Activated B cell treated with CpG ODN at 0.5 μM for 24 hours (primary cell): ENCODE data around the gene PRUNE2. TPM values are rescaled to one million over a fixed set of nuclear protein-coding genes. Genes with fewer than 3 reads are reported as not detected.

Source experiments
- ATAC-seq: fragments of 200-7000 bp; cut with Tn5 transposase; one replicate; pipeline ENCODE4 v1.10.0; 2021; ENCODE audit warnings: low read depth, mild to moderate bottlenecking, moderate library complexity
- CTCF ChIA-PET: fragments of 350-600 bp; sonication (Branson Sonifier 250); formaldehyde crosslinking; loops from one replicate; lab custom pipeline; 2021; ENCODE audit warnings: antibody characterized with exemption; lab: Charles Lee
- POLR2A ChIA-PET: fragments of 350-600 bp; sonication (Branson Sonifier 250); formaldehyde crosslinking; loops from one replicate; lab custom pipeline; 2021; ENCODE audit warnings: antibody characterized with exemption; lab: Charles Lee
- DNase-seq: peaks from one replicate; pipeline ENCODE4 v3.0.0; 2022
- H3K27ac Mint-ChIP-seq: one replicate; pipeline ENCODE4 v1.8.0; 2020; ENCODE audit warnings: mixed read lengths
- H3K27me3 Mint-ChIP-seq: one replicate; pipeline ENCODE4 v1.8.0; 2021; ENCODE audit warnings: mixed read lengths
- H3K36me3 Mint-ChIP-seq: one replicate; pipeline ENCODE4 v1.8.0; 2021; ENCODE audit warnings: low read depth, mixed read lengths
- H3K4me1 Mint-ChIP-seq: one replicate; pipeline ENCODE4 v1.8.0; 2021; ENCODE audit warnings: mixed read lengths
- H3K4me3 Mint-ChIP-seq: one replicate; pipeline ENCODE4 v1.8.0; 2020; ENCODE audit warnings: mild to moderate bottlenecking, mixed read lengths
- H3K9me3 Mint-ChIP-seq: one replicate; pipeline ENCODE4 v1.8.0; 2020; ENCODE audit warnings: mixed read lengths
- intact Hi-C: fragments of 100-400 bp; cut with micrococcal nuclease; formaldehyde crosslinking; loops from one replicate; pipeline ENCODE4 v1.15.1; 2024
- total RNA-seq: library from RNA; stranded (reverse); gene quantifications from 2 replicates; pipeline ENCODE4 v1.2.3, GENCODE V29; 2022
- TF ChIP-seq, protein P1 (sequence below): fragments of 200-600 bp; IDR thresholded peaks from one replicate; pipeline ENCODE4 v1.8.0; 2022; ENCODE audit warnings: antibody characterized with exemption, mild to moderate bottlenecking

The PRUNE2 gene
- total RNA-seq, 1 donor from 2014 or later, result not detected

DNA sequence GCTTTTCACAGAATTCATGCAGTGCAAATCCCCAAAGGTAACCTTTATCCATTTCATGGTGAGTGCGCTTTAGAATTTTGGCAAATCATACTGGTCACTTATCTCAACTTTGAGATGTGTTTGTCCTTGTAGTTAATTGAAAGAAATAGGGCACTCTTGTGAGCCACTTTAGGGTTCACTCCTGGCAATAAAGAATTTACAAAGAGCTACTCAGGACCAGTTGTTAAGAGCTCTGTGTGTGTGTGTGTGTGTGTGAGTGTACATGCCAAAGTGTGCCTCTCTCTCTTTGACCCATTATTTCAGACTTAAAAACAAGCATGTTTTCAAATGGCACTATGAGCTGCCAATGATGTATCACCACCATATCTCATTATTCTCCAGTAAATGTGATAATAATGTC is 120.4 kb downstream of the PRUNE2 start:
- H3K27ac Mint-ChIP-seq, result no peak overlapping the region
- intact Hi-C loops, result no loop called here
- no peaks in the 10 kb centered on the region for H3K36me3 Mint-ChIP-seq
- ATAC-seq, result no peak
- H3K9me3 Mint-ChIP-seq, result no peaks in the 10 kb centered on the region
- TF ChIP-seq, protein P1, sequence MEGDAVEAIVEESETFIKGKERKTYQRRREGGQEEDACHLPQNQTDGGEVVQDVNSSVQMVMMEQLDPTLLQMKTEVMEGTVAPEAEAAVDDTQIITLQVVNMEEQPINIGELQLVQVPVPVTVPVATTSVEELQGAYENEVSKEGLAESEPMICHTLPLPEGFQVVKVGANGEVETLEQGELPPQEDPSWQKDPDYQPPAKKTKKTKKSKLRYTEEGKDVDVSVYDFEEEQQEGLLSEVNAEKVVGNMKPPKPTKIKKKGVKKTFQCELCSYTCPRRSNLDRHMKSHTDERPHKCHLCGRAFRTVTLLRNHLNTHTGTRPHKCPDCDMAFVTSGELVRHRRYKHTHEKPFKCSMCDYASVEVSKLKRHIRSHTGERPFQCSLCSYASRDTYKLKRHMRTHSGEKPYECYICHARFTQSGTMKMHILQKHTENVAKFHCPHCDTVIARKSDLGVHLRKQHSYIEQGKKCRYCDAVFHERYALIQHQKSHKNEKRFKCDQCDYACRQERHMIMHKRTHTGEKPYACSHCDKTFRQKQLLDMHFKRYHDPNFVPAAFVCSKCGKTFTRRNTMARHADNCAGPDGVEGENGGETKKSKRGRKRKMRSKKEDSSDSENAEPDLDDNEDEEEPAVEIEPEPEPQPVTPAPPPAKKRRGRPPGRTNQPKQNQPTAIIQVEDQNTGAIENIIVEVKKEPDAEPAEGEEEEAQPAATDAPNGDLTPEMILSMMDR, result no peak
- ChIA-PET CTCF (no interaction called here), POLR2A (no interaction called here)
- no peaks in the 10 kb centered on the region for H3K4me1 Mint-ChIP-seq
- H3K27me3 Mint-ChIP-seq, result peaks cover 15% of the 10 kb centered on the region
- no peak for DNase-seq
- H3K4me3 Mint-ChIP-seq, result no peak overlapping the region

DNA sequence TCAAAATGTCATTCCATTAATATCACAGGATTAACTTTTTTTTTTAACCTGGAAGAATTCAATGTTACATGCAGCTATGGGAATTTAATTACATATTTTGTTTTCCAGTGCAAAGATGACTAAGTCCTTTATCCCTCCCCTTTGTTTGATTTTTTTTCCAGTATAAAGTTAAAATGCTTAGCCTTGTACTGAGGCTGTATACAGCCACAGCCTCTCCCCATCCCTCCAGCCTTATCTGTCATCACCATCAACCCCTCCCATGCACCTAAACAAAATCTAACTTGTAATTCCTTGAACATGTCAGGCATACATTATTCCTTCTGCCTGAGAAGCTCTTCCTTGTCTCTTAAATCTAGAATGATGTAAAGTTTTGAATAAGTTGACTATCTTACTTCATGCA is 121.0 kb downstream of the PRUNE2 start:
- intact Hi-C loops, result no loop called here
- ATAC-seq (no peak), DNase-seq (no peak)
- Mint-ChIP-seq H3K4me1 (no peaks in the 10 kb centered on the region), H3K36me3 (no peaks in the 10 kb centered on the region), H3K9me3 (no peaks in the 10 kb centered on the region), H3K4me3 (no peak overlapping the region), H3K27ac (no peak overlapping the region), H3K27me3 (peaks cover 12% of the 10 kb centered on the region)
- ChIA-PET CTCF (no interaction called here), POLR2A (no interaction called here)
- TF ChIP-seq, protein P1, result no peak

DNA sequence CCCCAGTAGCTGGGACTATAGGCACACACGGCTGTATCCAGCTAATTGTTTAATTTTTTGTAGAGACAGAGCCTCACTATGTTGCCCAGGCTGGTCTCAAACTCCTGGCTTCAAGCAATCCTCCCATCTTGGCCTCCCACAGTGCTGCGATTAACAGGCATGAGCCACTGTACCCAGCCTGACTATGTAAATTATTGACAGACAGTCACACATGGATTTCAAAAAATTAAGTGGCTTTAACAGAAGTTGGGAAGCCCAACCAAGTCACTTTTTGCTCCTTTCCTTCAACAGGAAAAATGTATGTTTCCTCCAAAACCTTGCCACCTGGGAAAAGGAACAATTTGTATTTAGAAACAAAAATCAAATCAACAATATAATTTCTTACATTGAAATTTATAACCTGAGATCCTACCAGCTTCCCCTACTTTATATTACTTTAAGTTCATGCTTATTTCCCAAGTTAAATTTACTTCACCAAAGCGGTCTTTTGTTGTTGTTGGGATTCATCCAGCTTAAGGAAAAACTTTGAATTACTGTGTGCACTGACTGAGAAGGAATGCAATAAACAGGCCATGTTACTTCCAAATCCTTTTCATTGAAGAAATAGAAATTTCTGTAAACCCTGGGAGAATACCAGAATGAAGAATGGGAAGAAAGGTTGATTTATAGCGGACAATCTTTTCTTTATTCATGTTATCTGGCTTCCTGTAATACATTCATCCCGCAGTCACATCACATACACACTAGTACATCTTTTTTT is 133.0 kb downstream of the PRUNE2 start:
- CTCF ChIA-PET, result no interaction called here
- Mint-ChIP-seq H3K4me1 (no peaks in the 10 kb centered on the region), H3K27me3 (peaks cover 4% of the 10 kb centered on the region), H3K9me3 (no peaks in the 10 kb centered on the region), H3K27ac (no peak overlapping the region), H3K36me3 (no peaks in the 10 kb centered on the region), H3K4me3 (no peak overlapping the region)
- POLR2A ChIA-PET, result no interaction called here
- ATAC-seq, result no peak
- TF ChIP-seq, protein P1, result no peak
- intact Hi-C loops, result no loop called here
- no peak for DNase-seq

DNA sequence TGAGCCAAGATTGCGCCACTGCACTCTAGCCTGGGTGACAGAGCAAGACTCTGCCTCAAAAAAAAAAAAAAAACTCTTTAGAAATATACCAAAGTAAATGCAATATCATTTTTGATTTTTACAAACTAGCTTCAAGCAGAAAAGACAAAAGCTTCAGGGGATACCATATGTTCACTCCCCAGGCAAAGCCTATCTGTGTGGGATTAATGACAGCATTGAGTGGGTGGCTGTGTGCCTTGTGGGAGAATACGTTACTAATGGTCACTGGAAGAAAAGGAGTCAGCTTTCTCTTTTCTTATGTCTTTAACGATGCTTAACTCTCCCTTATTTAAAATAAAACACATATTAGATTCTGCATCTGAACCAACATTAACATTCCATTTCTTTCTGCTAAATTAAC is 139.8 kb downstream of the PRUNE2 start:
- DNase-seq, result no peak
- TF ChIP-seq, protein P1, result no peak
- Mint-ChIP-seq H3K27me3 (peaks cover 9% of the 10 kb centered on the region), H3K9me3 (no peaks in the 10 kb centered on the region), H3K4me3 (no peak overlapping the region), H3K4me1 (peaks cover 4% of the 10 kb centered on the region), H3K27ac (no peak overlapping the region), H3K36me3 (no peaks in the 10 kb centered on the region)
- intact Hi-C loops, result no loop called here
- CTCF ChIA-PET, result no interaction called here
- no peak for ATAC-seq
- POLR2A ChIA-PET, result no interaction called here

DNA sequence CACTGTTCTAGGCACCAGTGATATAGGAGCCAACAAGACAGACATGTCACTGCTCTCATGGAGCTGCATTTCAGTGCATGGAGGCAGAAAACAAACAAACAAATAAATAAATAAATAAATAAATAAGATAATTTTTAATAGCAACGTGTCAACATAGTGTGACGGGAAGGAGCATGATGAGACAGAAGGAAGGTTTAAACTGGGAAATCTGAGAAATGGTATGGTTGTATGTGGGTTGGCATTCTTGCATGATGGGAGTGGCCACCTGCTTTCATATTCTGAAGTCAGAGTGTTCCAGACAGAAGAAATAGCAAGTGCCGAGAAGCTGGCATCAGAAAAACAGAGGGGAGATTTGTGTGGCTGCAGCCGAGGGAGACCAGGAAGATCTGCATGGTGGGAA is 141.8 kb downstream of the PRUNE2 start, which contains the start of gene PCA3:
Gene PCA3, plus strand, starts transcription at position 301 of the 400 bp plus-strand sequence.
- TF ChIP-seq, protein P1, result no peak
- intact Hi-C loops, result no loop called here
- ATAC-seq, result no peak
- no peak within 1 kb of the TSS for H3K27ac Mint-ChIP-seq
- H3K27me3 Mint-ChIP-seq, result peaks cover 6% of the 10 kb centered on the region
- H3K36me3 Mint-ChIP-seq, result no peaks in the 10 kb centered on the region
- no peaks in the 10 kb centered on the region for H3K9me3 Mint-ChIP-seq
- ChIA-PET POLR2A (no interaction called here), CTCF (no interaction called here)
- peaks cover 21% of the 10 kb centered on the region for H3K4me1 Mint-ChIP-seq
- no peak within 1 kb of the TSS for H3K4me3 Mint-ChIP-seq
- no peak for DNase-seq
